Tibial artery (tissue), 4 donors: ENCODE results near the gene BAG5.

ENCODE experiments used
- DNase-seq, 2 donors: peaks; one replicate each; pipeline ENCODE4 v3.0.0-alpha.2; 2019
- H3K27ac ChIP-seq, 2 donors: fragments of 200-600 bp; sonication (generic) in 1 of 2; 1 replicate in 1 of 2; 2 replicates in 1 of 2; pipeline ENCODE4 v1.5.1; 2018 to 2019; ENCODE audit warnings: mild to moderate bottlenecking in 1 of 2
- H3K27me3 ChIP-seq, 2 donors: fragments of 200-600 bp; sonication (generic) in 1 of 2; one replicate each; pipeline versions ENCODE4 v1.5.1 to v1.6.0; 2016 to 2019
- H3K36me3 ChIP-seq, 3 donors: fragments of 200-600 bp; sonication (generic) in 2 of 3; one replicate each; pipeline ENCODE4 v1.5.1; 2016 to 2019; ENCODE audit warnings: mild to moderate bottlenecking in 2 of 3
- H3K4me1 ChIP-seq, 4 donors: fragments of 200-600 bp; sonication (generic) in 2 of 4; 1 replicate in 3 of 4; 2 replicates in 1 of 4; pipeline ENCODE4 v1.5.1; 2016 to 2019
- H3K4me3 ChIP-seq, 2 donors: fragments of 200-600 bp; sonication (generic) in 1 of 2; 1 replicate in 1 of 2; 2 replicates in 1 of 2; pipeline ENCODE4 v1.5.1; 2018 to 2019; ENCODE audit warnings: mild to moderate bottlenecking in 2 of 2
- H3K9me3 ChIP-seq, 3 donors: fragments of 200-600 bp; sonication (generic) in 1 of 3; one replicate each; pipeline ENCODE4 v1.5.1; 2016 to 2019
- CTCF ChIP-seq, 2 experiments: fragments of 200-600 bp in 1 of 2; fragments of 450-650 bp in 1 of 2; IDR thresholded peaks; one replicate each; pipeline ENCODE4 v1.5.1; 2017 to 2019; ENCODE audit warnings: antibody characterized with exemption in 2 of 2, mild to moderate bottlenecking in 1 of 2, moderate library complexity in 1 of 2
- intact Hi-C: fragments of 100-400 bp; cut with DNase I; formaldehyde crosslinking; loops from one replicate; pipeline ENCODE4 v1.15.0; 2023; ENCODE audit warnings: low total_unique reads

Gene BAG5

GRCh38 chr14:103531421-103532215, 30.8 kb downstream of the BAG5 start:
- Histone ChIP-seq H3K36me3 (peaks cover 0 to 62% (median 7%) of the 10 kb centered on the region in 3 donors), H3K4me3 (no peak overlapping the region), H3K9me3 (no peaks in the 10 kb centered on the region), H3K27ac (peak overlapping the region; percentile 81 to 86), H3K4me1 (peaks cover 0 to 81% (median 72%) of the 10 kb centered on the region in 4 donors), H3K27me3 (no peaks in the 10 kb centered on the region)
- intact Hi-C loops: no loop called here
- no peak for TF ChIP-seq CTCF (IDR thresholded peaks at IDR 0.05)
- DNase-seq: no peak

- Histone ChIP-seq H3K9me3 (no peaks in the 10 kb centered on the region), H3K4me3 (no peak overlapping the region), H3K27ac (peak overlapping the region in 1 of 2 donors; percentile 86), H3K27me3 (no peaks in the 10 kb centered on the region), H3K36me3 (peaks cover 0 to 54% (median 7%) of the 10 kb centered on the region in 3 donors), H3K4me1 (peaks cover 0 to 81% (median 72%) of the 10 kb centered on the region in 4 donors)
- no peak for TF ChIP-seq CTCF (IDR thresholded peaks at IDR 0.05)
- intact Hi-C loops: no loop called here
- DNase-seq: no peak
Measured at GRCh38 chr14:103530831-103531230, 31.6 kb downstream of the BAG5 start.

- H3K36me3 ChIP-seq: peaks cover 0 to 50% (median 7%) of the 10 kb centered on the region in 3 donors
- TF ChIP-seq CTCF (IDR thresholded peaks at IDR 0.05): no peak
Measured at GRCh38 chr14:103530390-103530789, 32.1 kb downstream of the BAG5 start.

GRCh38 chr14:103529383-103530365, 32.8 kb downstream of the BAG5 start:
- TF ChIP-seq CTCF (IDR thresholded peaks at IDR 0.05): no peak
- intact Hi-C loops: no loop called here
- Histone ChIP-seq H3K9me3 (no peaks in the 10 kb centered on the region), H3K4me3 (peak overlapping the region; percentile 92 to 95), H3K27ac (peak overlapping the region; percentile 86 to 90), H3K4me1 (peaks cover 0 to 72% (median 64%) of the 10 kb centered on the region in 4 donors), H3K27me3 (no peaks in the 10 kb centered on the region), H3K36me3 (peaks cover 0 to 43% (median 7%) of the 10 kb centered on the region in 3 donors)
- peak in 1 of 2 donors; percentile 71 for DNase-seq

More at GRCh38 chr14:103530390-103530789, 32.1 kb downstream of the BAG5 start:
- intact Hi-C loops: no loop called here
- Histone ChIP-seq H3K27ac (peak overlapping the region in 1 of 2 donors; percentile 86), H3K4me3 (peak overlapping the region in 1 of 2 donors; percentile 92), H3K27me3 (no peaks in the 10 kb centered on the region), H3K4me1 (peaks cover 0 to 79% (median 71%) of the 10 kb centered on the region in 4 donors), H3K9me3 (no peaks in the 10 kb centered on the region)
- DNase-seq: peak in 1 of 2 donors; percentile 65

GRCh38 chr14:103528587-103529382, 33.7 kb downstream of the BAG5 start, which contains the start of gene TRMT61A:
TSS of gene TRMT61A (plus strand) at chr14:103529196. CDS start at chr14:103529979, 783 bp downstream.
- TF ChIP-seq CTCF (IDR thresholded peaks at IDR 0.05): no peak
- Histone ChIP-seq H3K36me3 (peaks cover 0 to 34% (median 7%) of the 10 kb centered on the region in 3 donors), H3K27me3 (no peaks in the 10 kb centered on the region), H3K4me1 (peaks cover 0 to 63% (median 55%) of the 10 kb centered on the region in 4 donors), H3K9me3 (no peaks in the 10 kb centered on the region), H3K4me3 (peak within 1 kb of the TSS; percentile 92 to 95), H3K27ac (peak within 1 kb of the TSS; percentile 86 to 90)
- intact Hi-C loops: no loop called here
- peak; percentile 90 to 96 for DNase-seq
